Endometrial microvascular endothelial cells (primary cell): Measurements from ENCODE around the gene SIGLEC12. TPM values are rescaled to one million over a fixed set of nuclear protein-coding genes. Genes with fewer than 3 reads are reported as not detected.

Experiments
- in situ Hi-C: cut with HindIII; loops from 2 replicates; pipeline ENCODE4 v1.10.0; 2017; ENCODE audit warnings: low sequenced_read_pairs, low pct_unique_long_range_greater_than_20kb; ENCODE audit errors: inconsistent ontology term
- total RNA-seq: library from RNA; depleted of rRNA; stranded (reverse); fragments of >200 nt; gene quantifications from one replicate; pipeline ENCODE4 v1.2.3, GENCODE V29; 2015; ENCODE audit errors: inconsistent ontology term

Gene SIGLEC12
- not detected for total RNA-seq

DNA sequence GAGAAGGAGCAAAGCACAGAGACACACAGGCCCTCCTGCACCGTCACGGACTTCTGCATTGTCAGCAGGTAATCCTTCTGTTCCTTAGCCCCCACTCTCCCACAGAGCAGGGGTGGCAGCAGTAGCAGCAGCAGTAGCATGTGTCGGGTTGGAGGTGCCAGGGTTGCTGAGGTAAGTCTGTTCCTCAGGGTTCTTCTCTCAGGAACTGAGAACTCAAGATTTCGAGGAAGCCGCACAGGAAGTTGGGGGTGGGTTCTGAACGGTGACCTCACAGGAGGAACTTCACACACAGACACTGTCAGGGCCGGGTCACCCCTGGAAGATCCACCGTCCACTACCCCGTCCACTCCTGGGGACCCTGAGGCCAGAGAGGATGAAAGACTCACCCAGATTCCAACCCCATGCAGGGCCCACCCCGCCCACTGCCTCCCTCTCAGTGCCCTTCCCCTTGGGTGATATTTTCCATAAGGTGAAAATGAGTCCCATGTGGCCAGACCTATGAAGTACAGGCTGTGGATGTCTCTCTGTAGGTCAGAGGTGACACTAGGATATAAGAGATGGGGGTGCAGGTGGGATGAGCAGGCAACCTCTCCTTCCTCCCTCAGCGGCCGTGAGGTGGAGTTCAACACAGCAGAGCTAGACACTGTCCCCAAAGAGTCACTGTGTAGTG, at the start of gene SIGLEC12:
Gene SIGLEC12 (minus strand): TSS at position 207 of the 670 bp plus-strand sequence. CDS start 67 bp downstream, at position 140.
- in situ Hi-C loops = no loop called here

DNA sequence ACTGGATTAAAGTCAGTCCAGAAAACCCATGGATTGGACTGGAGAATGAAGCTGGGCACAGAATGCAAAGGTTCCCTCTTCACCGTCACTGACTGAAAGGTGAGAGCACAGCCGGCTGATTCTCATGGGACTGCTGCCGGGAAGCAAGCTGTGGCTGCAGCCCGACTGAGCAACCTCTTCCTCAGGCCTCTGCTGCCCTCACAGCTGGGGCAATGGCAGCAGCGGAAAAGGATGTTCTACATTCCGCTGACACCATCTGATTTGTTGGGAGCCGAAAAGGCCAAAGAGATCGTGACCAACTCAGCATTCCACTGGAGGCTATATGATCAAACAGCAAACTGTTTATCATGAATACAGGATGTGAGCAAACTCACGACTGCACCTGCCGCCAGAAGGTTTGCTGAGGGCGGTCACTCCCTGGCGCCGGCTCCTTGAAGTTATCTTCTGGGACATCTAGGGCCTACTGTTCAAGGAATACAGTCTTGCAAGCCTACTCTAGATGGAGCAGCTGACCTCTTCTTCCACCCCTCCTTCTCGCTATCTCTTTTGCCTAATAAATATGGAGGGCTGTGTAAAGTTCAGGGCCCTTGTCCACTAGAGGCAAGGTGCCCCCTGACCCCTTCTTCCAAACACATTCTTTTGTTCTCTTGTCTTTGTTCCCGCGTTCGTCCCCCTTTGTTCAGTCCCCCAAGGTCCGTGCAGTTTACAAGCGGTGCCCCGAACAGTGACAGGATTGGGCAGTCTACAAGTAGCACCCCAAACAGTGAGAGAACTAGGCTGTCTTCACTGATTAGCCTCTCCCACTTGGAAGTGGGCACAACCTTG, 49.5 kb upstream of the SIGLEC12 start:
- in situ Hi-C loops = no loop called here

DNA sequence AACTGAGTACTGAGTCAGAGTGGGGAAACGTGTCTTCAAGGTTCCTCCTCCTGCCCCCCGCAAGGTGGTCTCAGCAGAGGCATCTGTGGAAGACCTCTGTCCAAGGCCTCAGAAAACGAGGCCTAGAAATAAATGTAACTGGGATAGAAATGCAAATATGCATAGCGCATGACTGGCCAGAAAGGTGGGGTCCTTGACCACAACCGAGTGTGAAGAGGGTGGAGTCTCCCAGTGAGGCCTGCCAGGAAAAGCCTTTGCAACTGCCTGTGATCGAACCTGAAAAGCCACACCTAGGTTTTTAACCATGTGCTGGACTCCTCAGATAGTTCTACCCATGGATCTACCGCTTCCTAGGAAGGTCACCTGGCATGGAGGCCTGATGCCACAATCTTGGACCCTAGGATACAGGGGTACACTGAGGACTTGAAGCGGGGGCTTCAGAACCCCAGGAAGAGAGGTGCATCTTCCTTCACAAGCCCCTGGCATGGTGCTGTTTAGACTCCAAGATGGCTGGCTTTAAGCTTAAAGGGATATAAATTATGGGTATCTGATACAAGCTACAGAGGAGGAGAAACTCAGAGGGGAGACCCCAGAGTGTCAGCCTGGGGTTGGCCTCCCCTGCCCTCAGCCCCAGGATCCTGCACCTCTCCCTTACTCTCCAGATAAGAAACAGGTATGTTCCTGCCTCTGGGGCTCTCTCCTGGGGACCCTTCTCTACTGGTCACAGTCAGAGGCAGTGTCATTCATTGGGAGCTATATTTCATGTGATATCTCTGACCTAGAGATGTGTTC, 48.1 kb upstream of the SIGLEC12 start:
- in situ Hi-C loops = no loop called here

DNA sequence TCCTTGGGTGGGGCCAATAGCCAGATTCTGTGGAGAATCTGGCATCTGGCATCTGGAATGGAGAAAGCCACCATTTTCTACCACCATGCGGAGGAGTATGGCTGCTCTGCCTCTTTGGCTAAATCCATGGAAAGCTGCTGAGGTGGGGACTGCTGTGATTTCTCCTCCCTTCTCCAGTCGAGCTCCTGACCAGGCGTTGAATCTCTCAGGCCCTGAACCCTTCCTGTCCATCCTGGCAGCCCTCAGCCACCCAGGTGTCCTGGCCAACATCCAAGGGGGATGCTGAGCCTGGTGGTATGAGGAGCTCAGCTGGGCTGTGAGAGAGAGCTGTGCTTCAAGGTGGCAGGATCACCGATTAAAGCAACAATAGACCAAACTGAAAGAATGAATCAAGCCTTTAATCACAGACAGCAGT, 47.3 kb upstream of the SIGLEC12 start:
- in situ Hi-C loops = no loop called here

DNA sequence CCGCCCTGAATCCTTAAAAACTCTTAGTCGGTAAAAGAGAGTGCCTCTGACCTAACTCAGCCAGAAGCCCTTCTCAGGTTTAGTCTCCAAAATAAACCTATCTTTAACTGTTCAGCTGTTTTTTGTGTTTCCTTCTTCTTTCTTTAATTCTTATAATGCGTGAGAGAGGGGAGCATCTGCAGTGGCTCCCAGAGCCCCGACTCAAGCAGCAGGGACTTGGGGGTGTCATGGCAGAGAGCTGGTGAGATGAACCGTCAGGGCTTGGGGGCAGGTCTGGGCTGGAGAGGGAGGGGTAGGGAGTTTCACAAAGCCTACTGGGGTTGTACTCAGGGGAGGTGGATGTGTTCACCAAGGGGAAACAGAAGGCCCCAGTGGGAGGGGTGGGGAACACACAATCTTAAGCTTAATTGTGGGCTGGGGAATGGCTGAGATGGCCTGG, 46.6 kb upstream of the SIGLEC12 start:
- in situ Hi-C loops = no loop called here

DNA sequence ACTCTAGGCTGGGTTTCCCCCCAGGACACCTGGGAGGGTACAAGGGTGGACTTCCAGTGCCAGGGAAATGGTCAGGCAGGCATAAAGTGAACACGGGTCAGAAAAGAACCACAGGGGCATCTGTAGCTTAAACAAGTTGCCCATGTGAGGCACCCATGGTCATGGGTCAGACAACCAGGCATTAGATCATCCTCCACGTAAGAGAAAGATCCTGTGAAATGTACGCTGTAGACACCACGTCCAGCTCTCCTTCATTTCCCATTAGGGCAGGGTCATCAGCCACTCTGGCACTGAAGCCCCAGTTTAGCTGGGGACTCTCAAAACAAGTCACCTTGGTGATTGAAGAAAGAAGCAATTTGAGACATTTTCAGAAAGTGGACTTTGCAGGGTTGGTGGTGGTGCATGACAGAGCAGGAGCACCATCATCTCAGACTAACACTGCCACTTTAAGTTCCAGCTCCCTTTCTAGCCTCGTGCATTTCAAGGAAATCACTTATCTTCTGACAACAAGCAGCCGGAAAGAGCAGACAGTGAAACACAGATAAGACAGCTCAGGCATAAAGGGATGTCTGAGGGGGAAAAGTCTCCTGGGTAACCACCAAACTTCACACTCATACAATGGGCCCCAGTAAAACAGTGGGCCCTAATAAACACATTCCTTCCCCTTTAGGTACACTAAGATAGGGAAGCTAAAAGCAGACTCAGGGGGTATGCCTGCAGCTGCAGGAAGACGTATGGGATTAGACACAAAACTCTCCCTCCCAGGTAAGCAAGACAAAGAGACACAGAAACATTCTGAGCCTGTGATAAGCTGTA, 46.0 kb upstream of the SIGLEC12 start:
- in situ Hi-C loops = no loop called here

DNA sequence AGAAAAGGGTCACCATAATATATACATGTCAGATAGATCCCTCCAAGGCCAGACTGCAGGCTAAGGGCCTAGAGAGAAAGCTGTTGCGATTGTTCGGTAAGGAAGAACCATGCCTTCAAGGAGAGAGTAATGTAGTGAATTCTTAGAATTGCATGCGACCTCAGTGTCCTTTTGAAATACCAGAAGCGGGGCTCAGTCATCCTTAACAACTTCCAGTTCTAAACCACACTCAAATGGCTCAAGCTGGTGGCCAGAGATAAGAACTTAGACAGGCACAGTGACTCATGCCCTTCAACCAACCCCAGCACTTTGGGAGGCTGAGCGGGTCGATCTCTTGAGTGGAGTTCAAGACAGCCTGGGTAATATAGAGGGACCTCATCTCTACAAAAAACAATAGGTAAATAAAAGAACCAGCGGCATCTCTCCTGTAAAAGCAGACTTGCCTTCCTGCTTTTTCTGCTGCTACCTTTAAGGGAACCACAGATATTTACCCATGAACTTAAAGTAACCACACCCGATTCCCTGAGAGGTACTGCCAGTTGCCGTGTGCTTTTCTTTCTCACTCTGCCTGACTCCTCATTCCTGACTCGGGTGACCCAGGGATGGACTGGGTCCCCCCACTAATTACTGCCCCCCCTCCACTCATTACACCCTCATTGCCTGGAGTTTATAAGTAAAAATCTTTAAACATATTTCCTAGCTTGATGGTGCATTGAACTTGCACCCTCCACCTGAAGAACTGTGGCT, 45.2 kb upstream of the SIGLEC12 start:
- in situ Hi-C loops = no loop called here

GRCh38 chr19:51546107-51546649, 44.6 kb upstream of the SIGLEC12 start:
- in situ Hi-C loops = no loop called here

DNA sequence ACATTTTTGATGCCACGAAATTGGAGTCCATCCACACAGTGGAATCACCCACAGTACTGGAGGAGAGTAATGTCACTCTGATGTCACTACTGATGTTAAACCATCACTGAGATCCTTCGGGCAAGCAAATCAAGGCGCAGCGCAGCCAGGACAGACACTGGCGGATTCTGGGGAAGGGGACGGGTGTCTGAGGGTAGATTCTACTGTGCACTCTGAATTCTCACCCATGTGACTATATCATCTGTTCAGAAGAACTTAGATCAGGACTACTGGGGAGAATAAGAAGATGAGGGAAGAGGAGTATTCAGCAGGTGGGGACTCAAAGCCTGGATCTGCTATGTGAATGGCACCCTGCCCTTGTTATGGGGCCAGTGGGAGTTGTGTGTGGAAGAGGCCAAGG, 42.4 kb upstream of the SIGLEC12 start:
- in situ Hi-C loops = no loop called here

DNA sequence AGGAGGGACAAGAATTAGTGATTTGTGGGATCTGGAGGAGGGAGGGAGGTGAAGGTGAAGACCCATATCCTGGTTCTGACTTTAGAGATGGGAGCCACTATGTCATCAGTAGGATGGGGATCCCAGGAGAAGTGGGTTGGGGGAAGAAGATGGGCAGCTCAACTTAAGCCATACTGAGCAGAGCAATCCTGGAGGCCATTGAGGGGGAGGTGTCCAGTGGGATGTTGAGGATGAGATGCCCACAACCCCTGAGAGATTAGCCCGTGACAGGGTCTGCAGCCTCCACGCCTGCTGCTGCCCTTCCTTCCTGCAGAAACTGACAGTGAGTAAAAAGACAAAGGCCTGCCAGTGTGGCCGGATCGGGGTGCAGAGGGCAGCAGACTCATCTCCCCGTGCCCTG, 41.1 kb upstream of the SIGLEC12 start:
- in situ Hi-C loops = no loop called here

DNA sequence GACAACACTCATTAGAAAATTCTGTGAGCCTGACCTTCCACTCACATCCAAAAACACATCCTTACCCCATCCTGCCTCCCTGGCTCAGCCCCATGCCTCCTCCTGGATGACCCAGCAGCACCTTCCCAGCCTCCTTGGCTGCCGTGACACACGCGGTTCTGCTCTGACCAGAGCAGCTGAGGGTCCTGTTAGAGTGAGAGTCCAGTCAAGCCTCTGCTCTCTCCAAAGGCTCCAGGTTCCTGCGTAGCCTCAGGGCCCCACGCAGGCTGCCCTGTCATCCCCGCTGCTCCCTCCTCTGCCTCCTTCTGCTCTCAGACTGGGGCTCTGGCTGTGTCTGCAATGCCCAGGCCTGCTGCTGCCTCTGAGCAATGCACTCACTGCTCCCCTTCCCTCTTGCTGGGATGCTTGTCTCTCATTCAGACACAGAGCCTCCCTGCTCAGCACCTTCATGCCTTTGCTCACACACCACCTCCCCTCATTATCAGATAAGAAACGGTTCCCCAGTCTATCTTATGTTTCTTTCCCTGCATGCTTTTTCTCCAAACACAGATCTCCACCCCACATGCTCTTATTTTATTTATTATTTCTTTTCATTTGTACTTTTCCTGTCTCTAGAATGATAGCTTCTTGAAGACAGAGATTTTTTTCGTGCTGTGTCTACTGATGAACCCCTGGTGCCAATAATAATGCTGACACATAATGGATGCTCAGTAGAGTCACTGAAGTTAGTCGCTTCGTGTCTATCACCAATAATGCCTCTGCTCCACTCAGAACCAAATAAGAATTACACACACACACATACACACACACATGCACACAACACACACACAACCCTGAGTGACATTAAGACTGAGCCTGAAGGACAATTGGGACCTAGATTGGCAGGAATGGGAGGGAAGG, 40.1 kb upstream of the SIGLEC12 start:
- in situ Hi-C loops = no loop called here

DNA sequence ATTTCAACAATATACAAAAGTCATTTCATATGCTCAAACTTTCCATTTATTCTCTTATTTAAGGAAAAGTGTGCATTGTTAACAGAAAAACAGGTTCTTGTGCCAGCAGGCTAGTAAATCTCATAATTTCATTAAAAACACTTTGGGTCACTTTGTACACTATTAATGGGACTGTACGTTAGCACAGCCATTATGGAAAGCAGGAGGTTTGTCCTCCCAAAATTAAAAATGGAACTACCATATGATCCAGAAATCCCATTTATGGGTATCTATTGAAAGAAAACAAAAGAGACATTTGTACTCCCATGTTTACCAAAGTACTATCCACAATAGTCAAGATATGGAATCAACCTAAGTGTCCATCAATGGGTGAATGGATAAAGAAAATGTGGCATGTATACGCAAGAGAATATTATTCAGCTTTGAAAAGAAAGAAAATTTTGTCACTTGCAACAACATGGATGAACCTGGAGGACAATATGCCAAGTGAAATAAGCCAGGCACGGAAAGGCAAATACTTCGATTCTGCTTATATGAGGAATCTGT, 38.3 kb upstream of the SIGLEC12 start:
- in situ Hi-C loops = no loop called here

- in situ Hi-C loops = no loop called here
Observed at GRCh38 chr19:51535535-51535934, 33.9 kb upstream of the SIGLEC12 start.

GRCh38 chr19:51531349-51532315, 30.0 kb upstream of the SIGLEC12 start, which contains the start of gene SIGLEC6:
TSS of gene SIGLEC6 (minus strand) at chr19:51531670. CDS start at chr19:51531648, 22 bp downstream.
- in situ Hi-C loops = no loop called here

DNA sequence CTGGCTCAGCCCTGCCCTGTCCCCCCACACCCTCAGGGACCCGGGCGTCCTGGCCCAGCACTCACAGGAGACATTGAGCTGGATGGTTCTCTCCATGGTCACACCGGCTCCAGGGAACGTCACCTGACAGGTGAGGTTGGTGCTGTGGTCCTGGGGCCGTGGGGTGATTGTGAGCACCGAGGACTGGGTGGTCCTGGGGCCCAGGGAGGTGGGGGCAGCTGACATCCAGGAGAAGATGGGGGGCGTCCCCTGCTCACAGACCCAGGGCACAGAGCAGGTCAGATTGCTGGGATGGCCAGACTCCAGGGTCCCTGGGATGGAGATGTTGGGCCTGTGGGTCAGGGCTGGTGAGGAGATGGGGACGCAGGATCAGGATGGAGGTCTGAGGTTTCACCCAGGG, 29.0 kb upstream of the SIGLEC12 start:
- in situ Hi-C loops = no loop called here
